Stimulated activated CD8-positive, alpha-beta memory T cell treated with anti-CD3 and anti-CD28 coated beads, Interleukin-12 subunit alpha, Interleukin-12 subunit beta, amount 100 ng/mL, for 4 hours (primary cell): ENCODE data around the gene AQP1.

ENCODE experiments used
- DNase-seq: peaks from one replicate; pipeline ENCODE4 v3.0.0-alpha.2; 2020; ENCODE audit warnings: low read depth

AQP1 gene

DNA sequence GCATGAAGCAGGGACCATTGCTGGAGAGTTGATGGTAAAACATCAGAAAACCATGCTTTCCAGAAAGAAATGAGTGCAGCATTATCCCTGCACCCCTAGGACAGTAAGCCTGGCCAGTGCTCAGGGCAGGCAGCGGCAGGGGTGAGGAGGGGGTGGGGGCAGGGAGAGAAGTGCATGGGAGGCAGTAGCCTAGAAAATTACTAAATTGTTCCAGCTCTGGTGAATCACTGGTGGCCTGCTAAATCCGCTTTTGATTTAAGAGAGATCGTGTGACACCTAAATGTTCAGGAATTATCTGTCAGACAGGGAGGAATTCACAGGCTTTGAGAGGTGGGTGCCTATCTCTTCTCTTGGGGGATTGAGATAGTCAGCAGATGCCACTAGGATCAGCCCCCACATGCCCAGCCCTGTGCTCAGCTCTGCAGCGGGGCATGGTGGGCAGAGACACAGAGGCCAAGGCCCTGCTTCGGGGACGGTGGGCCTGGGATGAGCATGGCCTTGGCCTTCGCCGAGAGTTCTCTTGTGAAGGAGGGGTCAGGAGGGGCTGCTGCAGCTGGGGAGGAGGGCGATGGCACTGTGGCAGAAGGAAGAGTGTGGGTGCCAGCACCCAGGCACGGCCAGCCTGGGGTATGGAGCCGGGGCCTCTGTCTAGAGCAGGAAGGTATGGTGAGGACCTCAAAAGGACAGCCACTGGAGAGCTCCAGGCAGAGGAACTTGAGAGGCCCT lies 5.0 kb upstream of the AQP1 start:
- no peak for DNase-seq

DNA sequence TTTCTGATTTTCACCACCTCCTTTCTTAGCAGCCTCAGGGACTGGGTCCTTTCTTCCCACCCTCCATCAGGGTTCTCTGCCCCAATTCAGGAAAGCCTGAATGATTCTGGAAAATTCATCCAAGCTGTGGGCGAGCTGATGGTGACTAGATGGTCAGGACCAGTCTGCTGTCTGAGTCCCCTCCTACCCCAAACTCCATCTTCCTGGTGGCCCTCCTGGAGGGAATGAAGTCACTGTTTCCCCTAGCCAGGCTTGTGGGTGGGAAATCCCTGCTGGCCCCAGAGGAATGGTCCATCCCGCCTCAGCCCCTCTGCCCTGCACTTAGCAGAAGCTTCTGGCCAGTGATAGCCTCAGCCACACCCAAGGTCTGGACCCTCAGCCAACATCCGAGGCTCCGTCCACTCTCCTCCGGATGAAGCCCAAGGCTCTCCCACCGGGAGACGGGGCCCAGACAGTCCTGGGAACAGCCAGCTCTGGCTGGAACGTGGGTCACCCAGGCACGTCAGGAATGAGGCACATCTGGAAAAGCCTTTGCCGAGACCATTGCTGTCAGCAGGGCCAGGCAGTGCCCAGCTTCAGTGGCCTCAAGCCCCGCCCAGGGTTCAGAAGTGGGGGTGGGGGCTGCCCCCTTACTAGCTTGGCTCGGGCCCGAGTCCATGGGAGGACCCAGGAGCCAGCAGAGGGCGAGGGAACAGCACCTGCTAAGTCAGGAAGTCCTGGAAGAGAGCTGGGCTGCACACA lies 4.0 kb upstream of the AQP1 start:
- no peak for DNase-seq

DNA sequence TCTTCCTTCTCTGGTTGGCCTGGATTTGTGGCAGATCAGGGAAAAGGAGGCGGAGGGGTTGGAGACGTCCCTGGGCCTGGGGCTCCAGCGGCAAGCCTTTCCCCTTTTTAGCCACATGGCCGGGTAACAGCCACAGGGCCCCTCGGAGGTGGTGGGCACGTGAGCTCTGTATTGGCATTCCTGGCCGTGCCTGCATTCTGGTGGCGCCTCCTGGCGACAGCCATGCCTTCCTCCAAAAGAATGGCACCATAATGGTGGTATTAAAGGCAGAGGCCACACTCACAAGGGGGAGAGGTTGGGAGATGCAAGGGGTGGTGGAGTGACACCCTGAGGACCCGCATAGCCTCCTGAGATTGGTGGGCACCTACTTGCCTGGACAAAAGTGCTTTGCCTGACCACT lies 3.0 kb upstream of the AQP1 start:
- no peak for DNase-seq

DNA sequence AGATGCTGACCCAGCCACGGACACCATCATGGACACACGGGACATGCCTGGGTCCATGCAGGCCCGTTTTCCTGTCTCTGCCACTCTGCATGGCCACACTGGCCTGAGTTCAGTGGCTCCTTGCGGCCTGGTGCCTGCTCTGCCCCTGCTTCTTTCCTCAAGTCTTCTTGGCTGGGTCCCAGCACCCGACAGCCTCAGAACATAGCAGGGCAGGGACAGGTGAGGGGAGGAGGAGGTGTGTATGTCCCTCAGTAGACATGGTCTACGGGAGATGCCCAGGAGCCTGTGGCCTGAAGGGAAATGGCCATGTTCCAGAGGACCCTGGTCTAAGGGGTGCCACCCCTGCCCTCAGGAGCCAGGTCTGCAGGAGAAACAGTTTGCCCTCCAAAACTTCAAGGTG lies 2.2 kb upstream of the AQP1 start:
- no peak for DNase-seq

DNA sequence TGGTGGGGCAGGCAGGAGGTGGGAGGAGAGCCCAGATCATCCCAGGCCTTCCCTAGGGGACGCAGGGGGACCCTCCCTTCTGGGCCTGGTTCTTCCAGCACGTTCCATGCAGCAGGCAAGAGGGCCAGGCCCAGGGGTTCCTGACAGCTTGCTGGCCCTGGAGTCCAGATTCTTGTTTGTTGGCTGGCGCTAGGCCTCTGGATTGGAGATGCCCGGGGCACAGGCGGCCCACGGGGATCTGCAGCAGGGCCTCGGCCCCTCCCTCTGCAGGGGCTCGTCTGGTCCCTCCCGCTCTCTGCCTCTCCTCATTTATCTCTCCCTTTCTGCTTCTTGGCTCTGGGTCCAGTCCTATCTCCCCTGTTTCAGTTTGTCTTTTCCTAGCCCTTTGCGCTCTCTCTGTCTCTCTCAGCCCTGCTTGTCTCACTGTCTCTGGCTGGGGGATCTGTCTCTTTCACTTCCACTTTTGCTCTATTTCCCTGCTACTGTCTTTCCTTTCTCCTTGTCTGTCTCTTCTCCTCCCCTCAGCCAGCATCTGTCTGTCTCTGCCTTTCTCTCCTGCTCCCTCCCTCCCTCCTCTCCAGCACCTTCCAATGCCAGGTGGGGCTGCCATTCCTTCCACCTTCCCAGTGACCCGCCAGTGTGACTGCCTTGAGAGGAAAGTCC lies 1.1 kb upstream of the AQP1 start:
- no peak for DNase-seq

DNA sequence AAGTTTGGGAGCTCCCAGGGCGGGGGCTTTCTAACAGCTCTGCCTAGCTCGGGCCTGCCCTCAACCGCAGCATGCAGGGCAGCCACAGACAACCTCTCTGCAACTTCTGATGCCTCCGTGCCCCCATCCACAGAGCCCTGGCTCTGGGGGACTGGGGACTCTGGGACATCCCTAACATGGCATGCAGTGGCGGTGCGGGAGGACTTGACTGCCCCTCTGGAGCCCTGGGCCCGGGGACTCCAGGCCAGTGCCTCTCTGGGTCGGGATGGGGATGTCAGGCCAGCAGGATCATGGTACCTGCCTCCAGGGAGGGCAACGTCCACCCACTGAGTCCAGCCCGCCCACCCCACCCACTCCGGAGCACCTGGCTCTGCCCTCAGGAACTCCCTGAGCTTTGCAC lies 520 bp upstream of the AQP1 start:
- DNase-seq: no peak

DNA sequence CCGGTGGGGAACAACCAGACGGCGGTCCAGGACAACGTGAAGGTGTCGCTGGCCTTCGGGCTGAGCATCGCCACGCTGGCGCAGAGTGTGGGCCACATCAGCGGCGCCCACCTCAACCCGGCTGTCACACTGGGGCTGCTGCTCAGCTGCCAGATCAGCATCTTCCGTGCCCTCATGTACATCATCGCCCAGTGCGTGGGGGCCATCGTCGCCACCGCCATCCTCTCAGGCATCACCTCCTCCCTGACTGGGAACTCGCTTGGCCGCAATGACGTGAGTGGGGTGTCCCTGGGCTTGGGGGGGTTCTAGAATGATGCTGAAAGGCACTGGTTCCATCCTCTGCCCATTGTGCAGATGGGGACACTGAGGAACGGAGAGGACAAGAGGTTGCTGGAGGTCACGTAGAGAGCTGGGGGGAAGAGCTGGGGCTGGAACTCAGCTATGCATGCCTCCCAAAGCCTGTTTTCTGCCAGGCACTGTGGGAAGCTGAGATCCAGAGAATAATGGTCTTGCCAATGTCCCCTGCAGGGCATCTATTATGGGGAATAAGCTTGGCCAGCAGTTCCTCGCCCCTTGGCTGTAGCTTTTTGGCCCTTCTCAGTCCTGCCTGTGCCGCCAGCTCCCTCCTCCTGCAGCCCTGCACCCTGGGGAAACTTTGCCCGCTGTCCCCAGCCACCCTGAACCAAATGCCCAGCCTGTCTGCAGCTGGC lies 523 bp downstream of the AQP1 start:
- no peak for DNase-seq

DNA sequence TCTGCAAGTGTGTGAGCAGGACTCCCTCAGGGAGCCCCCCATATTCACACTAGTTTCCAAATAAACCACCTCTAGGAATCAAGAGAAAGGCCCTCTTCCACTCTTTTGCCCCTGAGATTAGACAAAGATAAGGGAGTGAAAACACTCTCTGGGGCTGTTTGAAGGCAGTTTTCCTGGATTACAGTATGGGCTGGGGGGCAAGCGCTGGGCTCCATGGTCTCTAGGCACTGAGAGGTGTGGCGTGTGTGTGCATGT lies 1.0 kb downstream of the AQP1 start:
- no peak for DNase-seq

DNA sequence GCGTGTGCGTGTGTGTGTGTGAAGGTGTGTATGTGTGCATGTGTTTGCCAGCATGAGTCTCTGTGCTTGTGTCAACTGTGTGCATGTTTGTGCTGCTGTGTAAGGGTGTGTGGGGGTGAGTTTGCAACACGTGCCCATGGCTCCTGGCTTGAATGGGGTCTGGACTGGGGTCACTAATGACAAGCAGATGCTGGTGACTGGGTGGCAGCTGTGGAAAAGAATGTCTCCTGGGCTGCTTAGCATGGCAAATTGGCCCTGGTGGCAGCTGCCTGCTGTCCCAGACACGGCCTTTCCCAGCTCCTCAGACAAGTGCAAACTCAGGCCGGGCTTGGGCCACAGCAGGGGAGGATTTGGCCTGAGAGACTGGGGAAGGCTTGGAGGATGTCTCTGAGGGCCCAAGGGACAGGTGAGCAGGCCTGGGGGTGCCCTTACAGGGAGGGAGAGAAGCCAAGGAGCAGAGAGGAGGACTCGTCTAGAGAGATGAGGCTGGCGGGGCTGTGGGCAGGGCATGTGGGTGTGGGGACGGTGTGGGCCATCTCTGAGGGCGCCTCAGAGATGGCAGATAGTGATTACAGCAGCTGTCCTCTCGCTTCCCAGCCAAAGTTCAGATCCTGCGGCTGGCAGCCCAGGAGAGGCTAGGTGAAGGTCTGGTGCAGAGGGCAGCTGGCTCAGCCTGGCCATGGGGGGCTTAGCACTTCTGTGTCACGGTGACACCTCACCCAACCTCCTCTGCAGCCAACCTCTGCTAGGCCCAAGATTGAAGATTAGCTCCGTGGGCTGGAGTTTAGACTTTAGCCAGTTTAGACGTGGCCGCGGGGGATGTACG lies 1.5 kb downstream of the AQP1 start:
- DNase-seq: no peak

DNA sequence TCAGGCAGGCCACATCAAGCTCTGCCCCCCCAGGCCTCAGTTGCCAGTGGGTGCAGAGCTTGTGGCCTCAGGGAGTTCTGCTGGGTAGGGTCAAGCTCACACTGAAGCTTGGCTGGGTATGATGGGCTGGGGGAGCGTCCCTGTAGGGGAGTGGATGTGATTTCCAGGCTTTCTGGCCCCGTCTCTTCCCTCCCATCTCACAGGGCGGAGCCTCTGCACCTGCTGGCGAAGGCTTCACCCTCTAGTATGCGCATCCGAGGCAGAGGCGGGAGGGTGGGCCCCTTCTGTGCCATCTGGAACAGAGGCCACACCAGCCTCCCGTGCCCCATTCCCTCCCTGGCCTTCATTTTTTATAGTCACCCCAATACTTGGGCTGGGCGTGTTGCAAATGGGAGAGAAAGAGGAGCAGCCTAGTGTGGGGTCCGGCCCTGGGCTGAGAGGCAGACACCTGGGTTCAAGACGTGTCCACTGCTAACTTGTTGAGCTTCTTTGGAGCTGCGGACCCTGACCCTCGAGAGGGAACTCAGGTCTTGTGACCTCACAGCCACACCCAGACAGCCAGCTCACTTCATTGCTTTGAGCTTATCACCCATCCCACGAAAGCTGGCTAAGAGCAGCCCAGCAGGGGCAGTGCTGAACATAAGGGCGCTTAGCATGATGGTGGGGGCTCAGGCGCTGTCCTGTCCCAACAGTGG lies 2.3 kb downstream of the AQP1 start:
- DNase-seq: no peak

DNA sequence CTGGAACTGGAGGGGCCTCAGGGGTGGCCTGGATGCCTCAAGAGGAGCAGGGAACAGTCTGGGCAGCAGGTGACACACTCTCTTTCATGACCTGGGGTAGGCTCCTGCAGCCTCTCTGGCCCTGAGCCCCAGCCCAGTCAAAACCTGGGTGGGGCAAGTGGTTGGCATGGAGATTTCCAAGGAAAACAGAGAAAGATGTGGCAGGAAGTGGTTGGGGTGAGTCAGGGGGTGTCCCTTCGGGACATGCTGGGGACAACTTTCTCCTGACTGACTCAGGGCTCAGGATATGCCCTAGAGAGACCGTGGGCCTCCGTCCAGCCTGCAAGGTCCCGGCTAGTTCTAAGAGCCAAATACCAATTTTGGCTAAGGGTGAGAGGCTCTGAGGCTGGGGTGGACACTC lies 2.9 kb downstream of the AQP1 start:
- no peak for DNase-seq

DNA sequence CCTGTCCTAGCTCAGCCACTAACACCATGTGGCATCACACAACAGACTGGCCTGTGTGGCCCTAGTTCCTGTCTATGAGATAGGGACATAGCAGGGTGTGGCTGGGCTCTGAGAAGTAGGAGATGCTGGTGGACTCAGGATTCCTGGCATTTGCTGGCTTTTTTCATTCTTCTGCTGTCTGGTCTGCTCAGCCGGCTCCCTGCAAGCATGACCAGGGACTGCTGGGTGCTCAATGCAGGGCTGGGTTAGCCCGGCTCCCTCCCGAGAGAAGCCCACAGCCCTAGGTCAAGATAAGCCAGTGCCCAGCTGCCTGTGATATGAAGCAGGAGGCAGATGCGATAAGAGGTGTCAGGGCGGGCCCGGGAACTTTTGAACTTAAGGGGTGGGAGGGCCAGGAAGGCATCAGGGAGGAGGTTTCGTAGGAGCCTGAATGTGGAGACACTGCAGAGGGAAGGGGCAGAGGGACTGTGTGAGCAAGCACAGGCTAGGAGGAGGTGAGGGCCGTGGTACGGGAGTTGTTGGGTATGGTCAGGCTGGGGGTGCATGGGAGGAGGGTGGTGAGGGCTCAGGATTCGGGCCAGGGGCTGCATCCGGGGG lies 3.5 kb downstream of the AQP1 start:
- DNase-seq: no peak

DNA sequence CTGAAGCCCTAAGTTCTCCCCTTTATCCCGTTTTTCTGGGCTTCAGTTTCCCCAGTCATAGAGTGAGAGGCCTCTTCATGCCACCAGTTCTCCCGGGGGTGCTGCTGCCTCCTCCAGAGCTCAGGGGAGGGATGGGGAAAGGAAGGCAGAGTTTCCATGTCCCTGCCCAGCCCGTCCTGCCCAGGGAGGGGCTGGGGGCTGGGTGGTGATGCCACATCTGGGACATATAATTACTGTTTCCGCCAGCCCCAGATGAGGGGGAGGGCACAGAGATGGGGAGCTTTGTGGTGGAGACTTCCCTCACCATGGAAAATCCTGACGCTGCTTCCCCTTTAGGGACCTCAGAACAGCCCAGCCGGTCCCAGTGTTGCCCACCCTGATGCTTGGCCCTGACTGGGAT lies 4.1 kb downstream of the AQP1 start:
- DNase-seq: no peak

DNA sequence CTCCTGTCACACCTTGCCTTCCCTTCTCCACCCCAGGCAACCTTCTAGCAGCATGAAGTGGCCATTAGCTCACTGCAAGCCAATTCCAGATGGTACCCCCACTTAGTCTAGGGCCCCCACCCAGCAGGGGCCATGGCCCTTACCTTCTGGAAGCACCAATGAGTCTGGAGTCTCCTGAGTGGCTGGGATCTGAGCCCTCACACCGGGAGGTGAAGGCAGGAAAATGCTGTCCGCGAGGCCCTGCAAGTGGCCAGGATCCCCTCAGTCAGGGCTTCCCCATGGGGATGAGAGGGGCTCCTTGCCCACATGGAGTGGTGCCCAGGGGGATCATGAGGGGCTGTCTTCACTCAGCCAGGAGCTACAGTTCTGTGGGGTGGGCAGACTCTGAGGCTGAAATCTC lies 4.6 kb downstream of the AQP1 start:
- no peak for DNase-seq

DNA sequence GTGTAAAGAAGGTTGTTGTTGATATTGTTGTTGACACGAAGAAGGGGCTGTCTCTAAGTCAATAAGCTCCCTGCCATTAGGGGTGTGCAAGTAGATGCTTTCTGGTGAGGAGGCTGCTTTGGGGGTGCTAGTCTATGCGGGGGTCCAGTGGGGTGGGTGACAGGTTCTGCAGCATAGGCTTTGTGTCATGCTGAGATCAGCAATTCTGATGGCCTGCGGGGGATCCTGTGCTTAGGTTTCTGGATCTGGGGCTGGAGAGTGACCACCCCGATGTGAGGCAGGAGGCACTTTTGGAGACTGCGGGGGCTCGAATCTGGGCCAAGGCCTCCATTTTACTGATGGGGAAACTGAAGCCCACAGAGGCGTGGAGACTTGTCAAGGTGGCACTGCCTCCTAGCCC lies 5.1 kb downstream of the AQP1 start:
- no peak for DNase-seq

DNA sequence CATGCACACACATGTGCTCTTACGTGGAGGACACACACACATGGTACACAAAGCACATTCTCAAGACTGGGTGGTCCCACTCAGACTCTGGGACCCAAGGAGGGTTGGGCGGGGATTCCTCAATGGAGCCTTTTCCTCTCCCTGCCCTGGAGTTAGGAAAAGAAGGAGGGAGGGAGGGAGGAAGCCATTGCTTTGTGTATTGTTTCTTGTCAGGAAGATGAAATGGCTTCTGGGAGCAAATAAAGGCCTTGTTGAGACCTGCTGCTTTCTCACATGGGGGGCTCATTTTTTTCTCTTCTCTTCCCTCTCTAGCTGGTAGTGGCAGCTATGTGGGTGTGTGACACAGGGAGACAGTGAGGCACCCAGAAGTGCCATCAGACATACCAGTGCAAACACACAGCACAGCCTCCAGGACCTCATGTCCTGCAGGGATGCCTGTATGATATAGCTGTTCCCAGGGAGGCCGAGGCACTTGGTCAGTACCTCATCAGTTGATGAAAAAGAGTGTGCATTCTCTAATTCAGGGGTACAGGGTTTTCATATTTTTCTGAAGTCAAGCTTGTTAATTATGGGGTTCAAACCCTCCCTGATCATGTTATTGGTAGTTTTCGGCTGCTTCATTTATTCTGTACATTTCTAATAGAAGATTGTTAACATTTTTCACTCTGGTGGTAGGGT lies 5.7 kb downstream of the AQP1 start:
- no peak for DNase-seq

DNA sequence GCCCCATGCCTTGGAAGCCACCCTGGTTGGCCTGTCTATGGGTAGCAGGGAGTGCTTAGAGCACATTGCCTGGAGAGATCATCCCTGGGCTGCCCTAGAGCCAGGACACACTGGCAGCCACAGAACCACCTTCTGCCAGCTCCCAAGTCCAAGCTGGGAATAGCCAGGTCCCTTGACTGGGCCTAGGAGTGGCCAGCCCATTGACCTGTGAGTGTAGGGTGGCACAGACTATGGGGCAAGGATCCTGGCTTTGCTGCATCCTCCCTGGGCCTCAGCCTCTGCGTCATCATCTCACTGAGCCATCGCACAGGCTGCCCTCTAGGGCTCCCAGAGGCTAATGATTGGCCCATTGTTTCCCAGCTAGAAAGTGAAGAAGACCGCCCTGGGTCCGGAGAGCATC lies 7.0 kb downstream of the AQP1 start:
- no peak for DNase-seq

DNA sequence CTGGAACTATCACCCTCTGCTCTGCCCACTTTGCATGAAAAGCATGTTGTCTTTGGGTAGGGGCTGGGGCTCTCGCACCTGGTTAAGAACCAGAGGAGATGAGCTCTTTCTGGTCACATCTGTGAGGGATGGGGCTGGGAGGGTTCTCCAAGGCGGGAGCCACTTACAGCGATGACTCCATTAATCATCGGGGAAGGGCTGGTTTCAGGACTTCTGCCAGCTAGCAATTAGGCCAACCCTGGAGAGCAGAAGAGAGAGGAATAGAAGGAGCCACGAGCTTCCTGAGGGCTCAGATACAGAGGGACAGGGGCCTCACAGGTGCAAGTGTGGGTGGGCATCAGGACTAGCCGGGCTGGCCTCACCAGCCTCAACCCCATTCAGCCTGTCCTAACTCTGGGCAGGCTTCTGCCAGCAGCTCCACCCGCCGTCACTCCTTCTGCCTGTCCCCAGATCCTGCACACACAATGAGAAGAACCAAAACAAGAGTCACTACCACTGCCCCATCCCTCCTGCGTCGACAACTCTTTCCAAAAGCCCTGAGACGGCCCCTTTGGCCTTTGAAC lies 8.4 kb downstream of the AQP1 start:
- DNase-seq: no peak

DNA sequence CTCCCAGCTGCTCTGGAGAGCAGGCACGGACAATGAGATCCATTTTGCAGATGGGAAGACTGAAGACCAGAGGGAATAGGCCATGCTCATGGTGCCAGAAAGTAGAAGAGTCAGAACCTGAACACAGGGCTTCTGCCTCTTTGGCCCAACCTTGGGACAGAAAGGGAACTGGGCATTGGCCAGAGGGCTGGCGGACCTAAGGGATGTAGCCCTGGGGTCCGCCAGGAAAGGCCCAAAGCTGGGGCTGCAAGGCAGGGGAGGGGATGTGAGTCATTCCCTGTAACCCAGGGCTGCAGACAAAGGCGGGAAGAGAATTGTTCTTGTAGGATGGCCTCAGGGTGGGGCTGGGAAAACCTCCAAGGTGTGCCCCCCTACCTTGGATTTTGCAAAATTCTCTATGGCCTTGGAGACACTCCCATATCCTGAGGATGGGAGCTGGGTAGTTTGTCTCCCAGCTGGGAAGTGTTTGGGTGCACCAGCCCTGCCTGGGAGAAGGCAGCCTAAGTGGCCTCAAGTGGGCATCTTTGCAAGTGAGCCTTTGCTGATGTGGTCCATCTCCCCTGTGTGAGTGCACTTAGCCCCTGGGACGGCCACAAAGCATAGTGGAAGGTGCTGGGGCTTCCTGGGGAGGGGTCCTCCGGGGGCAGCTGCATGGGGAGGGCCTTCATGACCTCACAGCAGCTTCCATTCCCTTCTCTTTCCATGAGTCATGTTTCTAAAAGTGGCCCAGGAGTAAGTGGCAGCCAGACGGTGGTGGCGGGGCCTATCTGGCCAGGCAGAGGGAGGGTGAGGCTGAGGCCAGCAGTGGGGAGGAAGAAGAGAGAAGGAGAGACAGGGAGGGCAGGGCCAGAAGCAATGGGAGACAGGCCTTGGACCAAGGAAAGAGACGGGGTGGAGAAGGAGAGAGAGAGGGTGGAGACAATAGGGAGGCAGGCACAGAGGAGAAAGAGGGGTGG lies 9.2 kb downstream of the AQP1 start:
- no peak for DNase-seq
